GM18868 (cell line): ENCODE measurements around the gene MYO7A.

Experiments used
- ATAC-seq: cut with Tn5 transposase; IDR thresholded peaks from one replicate; pipeline ENCODE4 v1.9.1; 2021; ENCODE audit warnings: mild to moderate bottlenecking, moderate library complexity; ENCODE audit not compliant: unreplicated experiment

MYO7A gene

GRCh38 chr11:77159219-77159936, 31.3 kb downstream of the MYO7A start:
- no peak for ATAC-seq

GRCh38 chr11:77159937-77160495, 32.0 kb downstream of the MYO7A start:
- ATAC-seq = no peak

- no peak for ATAC-seq
Observed at GRCh38 chr11:77163271-77163670, 35.2 kb downstream of the MYO7A start.

GRCh38 chr11:77165066-77165465, 37.0 kb downstream of the MYO7A start:
- no peak for ATAC-seq

- no peak for ATAC-seq
Observed at GRCh38 chr11:77166021-77166420, 38.0 kb downstream of the MYO7A start.

GRCh38 chr11:77167111-77167626, 39.1 kb downstream of the MYO7A start:
- ATAC-seq = no peak

GRCh38 chr11:77167791-77168190, 39.7 kb downstream of the MYO7A start:
- no peak for ATAC-seq

GRCh38 chr11:77170107-77170506, 42.1 kb downstream of the MYO7A start:
- no peak for ATAC-seq

GRCh38 chr11:77171254-77171653, 43.2 kb downstream of the MYO7A start:
- no peak for ATAC-seq

- no peak for ATAC-seq
Observed at GRCh38 chr11:77171885-77172665, 44.0 kb downstream of the MYO7A start.

GRCh38 chr11:77172666-77172982, 44.6 kb downstream of the MYO7A start:
- no peak for ATAC-seq

- no peak for ATAC-seq
Observed at GRCh38 chr11:77173494-77173893, 45.4 kb downstream of the MYO7A start.

GRCh38 chr11:77174559-77174958, 46.5 kb downstream of the MYO7A start:
- no peak for ATAC-seq

GRCh38 chr11:77175021-77175842, 47.2 kb downstream of the MYO7A start:
- no peak for ATAC-seq

- ATAC-seq = no peak
Observed at GRCh38 chr11:77175869-77176539, 48.0 kb downstream of the MYO7A start.

- ATAC-seq = no peak
Observed at GRCh38 chr11:77176996-77177395, 49.0 kb downstream of the MYO7A start.

- no peak for ATAC-seq
Observed at GRCh38 chr11:77178150-77178549, 50.1 kb downstream of the MYO7A start.

- ATAC-seq = no peak
Observed at GRCh38 chr11:77179048-77179447, 51.0 kb downstream of the MYO7A start.

- ATAC-seq = no peak
Observed at GRCh38 chr11:77179681-77180080, 51.6 kb downstream of the MYO7A start.

GRCh38 chr11:77180346-77180745, 52.3 kb downstream of the MYO7A start:
- no peak for ATAC-seq

GRCh38 chr11:77181226-77181625, 53.2 kb downstream of the MYO7A start:
- no peak for ATAC-seq
